GM18907 (cell line): ENCODE results near the gene SERPINB5.

ENCODE experiments used
- ATAC-seq: cut with Tn5 transposase; IDR thresholded peaks from one replicate; pipeline ENCODE4 v1.9.1; 2021; ENCODE audit warnings: mild to moderate bottlenecking, moderate library complexity; ENCODE audit not compliant: unreplicated experiment

Gene SERPINB5

DNA sequence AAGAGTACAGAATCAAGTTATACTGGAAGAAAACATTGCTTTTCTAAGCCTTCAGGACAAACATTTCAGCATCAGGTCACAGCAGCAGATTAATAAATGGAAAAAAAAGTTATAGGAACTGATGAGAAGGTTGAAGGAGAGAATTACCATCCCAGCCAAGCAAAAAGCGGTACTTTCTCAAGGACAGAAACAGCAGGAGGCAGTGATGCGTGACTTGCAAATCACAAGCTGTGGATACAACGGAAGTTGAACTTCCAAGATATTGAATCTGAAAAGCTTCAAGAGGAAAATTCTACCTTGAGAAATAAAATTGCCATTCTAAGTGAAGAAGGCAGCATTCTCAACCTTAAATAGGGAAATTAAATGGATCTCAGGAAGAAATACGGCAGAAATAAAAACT lies 46.9 kb downstream of the SERPINB5 start:
- ATAC-seq = no peak

DNA sequence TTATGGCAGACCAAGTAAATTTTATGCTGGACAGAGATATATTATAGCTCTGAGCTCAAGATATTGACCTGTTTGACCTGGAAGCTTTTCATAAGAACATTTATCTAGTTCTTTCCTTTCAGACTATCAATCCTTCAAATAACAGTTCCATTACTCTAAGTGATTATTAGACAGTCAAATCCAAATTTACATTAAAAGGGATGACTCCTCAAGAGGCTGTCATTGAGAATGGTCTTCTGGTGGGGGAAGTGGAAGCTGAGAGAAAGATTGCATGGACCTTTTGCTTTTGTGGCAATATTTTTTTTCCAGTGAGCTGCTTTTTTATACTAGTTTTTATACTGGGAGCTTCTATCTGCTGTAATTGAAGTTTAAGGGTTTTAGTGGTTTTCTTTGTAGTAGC lies 50.5 kb downstream of the SERPINB5 start:
- ATAC-seq = no peak

DNA sequence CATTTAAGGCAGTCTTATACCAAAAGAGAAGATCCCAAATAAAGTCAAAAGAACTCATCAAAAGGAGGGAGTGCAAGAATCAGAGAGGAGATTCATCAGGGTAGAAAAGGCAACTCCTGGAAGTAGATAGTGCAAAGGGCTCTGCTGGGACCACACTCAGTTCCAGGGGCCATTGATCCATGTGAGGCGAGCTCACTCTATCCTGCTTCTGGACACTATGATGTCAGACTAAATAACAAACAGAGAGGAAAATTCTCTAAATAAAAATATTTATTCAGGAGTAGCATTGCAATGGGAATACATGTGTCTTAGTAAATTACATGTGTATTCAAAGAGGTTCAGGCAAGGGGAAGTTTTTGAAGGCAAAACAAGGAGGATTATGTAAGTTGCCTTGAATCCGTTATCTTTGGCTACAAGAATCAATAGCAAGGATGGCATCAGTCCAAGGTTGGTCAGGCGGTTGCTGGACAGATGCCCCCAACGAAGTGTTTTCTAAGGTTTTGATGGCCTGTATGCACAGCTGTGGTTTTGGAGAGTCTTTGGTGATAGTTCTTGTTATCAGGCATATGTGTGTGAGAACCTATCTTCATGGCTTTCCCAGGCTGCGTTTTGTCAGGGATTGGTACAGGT lies 52.2 kb downstream of the SERPINB5 start:
- ATAC-seq = no peak

DNA sequence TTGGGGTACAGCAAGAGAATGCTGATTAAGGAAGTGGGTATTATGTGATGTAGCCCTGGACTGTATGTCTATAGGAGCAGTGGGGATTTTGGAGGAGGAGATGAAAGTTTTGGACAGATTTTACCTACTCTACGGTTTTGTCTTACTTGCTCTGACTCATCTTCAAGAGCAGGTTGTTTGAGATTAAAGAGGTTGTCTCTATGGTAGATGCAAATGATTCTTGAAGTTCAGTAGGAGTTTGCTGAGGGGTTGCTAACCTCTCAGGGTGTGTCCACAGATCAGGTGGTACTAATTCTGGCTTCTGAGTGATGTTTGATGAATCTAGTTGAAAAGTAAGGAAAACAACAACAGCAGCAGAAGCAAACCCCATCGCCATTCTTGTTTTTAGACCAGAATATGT lies 55.7 kb downstream of the SERPINB5 start:
- ATAC-seq = no peak

DNA sequence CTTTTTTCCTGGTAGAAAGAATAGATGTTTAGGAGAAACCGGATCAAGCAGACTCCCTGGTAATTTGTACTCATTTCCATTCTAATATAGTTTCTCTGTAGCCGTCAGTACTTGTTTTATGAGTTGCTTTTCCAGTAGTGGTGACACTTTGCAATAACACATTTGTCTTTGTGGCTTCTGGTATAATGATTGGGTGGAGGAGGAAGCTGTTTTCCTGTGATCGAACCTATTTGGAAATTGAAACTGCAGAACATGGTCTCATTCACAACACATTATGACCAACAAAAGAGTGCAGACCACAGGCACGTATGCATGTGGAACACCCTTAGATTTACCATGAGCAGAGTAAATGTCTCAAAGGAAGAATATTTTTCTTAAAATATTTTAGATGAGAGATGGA lies 57.9 kb downstream of the SERPINB5 start:
- no peak for ATAC-seq

DNA sequence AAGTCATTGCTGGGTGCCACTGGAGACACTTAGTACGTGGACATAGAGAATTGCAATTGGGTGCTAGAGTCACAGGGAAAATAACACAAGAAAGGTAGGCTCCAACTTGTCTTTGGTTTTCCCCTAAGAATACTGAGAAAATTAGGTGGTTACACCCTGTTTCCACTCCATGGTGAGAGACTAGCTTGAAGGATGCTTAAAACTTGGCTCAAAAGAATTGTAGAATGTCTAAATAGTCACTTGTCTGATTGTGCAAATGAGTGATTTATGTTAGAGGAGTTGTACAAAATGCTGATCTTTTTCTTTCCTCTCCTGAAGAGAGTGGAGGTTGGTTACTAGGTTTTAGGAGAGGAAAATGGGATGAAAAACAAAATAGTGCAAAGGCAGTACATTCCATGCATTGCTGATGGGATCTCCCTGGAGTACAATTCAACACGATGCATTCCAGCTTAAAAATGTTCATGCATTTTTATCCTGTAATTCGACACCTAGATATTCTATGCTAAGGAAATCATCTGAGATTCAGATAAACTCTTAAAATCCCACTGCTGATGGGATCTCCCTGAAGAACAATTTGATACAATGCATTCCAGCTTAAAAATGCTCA lies 63.2 kb downstream of the SERPINB5 start:
- no peak for ATAC-seq

DNA sequence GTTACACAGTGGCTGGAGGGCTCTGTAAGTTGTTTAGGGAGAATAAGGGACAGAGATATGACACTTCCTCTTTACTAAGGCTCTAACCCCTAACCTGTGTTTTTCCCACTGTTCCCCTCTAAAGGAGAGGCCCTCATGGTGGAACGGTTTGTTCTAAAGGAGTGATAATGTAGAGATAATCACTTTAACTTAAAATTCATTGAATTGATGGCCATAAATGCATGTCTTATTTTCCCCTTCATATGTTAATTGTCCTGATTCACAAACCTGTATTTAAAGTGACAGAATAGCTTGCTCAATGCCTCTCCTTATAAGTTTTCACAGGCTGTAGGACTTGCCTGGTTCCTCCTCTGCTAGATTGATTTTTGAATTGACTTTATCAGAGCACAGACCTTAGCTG lies 65.3 kb downstream of the SERPINB5 start, which contains the start of gene SERPINB12:
Gene SERPINB12 (plus strand): TSS at position 301 of the 400 bp plus-strand sequence. CDS start 13,791 bp downstream, outside the sequence.
- no peak for ATAC-seq

DNA sequence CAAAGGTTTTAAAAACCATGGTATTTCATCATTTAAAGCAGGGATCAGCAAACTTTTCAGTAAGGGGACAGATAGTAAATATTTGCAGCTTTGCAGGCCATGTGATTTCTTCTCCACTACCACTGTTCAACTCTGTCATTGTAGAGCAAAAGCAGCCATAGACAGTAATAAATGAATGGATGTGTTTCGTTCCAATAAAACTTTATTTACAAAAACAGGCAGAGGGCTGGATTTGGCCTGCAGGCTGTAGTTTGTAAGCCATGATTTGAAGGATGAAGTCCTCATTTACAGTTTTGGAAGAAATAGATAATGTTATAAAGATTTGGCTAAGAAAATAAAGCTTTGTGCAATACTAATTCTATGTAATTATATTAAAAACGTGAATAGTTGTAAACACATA lies 67.3 kb downstream of the SERPINB5 start:
- ATAC-seq = no peak

DNA sequence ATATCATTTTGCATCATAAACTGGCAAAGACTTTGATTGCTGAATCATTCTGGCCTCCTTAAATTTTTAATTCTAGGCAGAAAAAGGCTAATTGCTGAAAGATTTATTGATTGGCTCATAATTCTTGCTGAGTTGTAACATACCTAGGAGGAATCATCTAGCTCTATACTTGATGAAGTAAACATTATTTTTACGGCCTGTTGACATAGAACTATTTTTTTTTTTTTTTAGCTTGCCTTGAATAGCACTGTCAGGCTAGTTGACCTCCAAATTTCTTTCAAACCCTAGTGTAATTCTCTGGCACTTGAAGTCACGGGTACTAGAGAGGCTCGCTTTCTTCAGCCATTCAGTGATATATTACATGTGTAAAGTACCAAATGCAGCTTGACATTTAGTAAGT lies 68.2 kb downstream of the SERPINB5 start:
- ATAC-seq = no peak

DNA sequence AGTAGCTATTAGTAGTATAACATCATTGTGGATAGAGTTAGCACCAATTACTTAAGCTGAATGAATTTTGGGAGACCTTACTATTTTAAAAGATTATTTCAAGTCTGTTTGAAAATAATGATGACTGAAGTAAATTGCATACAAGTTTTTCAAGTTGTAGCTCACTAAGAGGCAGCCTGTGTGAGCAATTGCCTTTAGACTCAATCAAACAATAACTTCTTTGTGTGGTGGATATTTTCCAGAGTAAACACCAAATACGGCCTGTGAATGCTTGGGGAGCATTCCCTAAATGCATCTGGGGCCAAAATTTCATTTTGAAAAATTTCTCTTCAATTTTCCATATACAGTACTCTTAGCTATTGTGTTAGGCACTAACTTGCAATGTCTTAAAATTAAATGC lies 73.3 kb downstream of the SERPINB5 start:
- no peak for ATAC-seq

DNA sequence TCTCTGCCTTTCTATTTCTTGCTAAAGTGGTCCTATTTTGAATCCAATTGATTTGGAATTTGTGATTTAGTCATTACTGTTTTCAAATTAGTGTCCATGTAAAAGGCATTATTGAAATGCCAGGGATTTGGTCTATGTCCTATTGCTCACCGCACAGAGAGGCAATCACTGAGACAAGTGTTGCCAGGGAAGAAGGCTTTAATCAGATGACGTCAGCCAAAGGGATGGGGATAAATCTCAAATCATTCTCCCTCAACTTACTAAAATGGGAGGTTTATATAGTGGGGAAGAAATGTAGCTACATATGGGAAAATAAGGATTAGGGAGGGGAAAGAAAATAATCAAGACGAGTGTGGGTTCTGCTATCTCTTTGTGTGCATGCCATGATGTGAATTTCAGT lies 75.0 kb downstream of the SERPINB5 start:
- no peak for ATAC-seq

DNA sequence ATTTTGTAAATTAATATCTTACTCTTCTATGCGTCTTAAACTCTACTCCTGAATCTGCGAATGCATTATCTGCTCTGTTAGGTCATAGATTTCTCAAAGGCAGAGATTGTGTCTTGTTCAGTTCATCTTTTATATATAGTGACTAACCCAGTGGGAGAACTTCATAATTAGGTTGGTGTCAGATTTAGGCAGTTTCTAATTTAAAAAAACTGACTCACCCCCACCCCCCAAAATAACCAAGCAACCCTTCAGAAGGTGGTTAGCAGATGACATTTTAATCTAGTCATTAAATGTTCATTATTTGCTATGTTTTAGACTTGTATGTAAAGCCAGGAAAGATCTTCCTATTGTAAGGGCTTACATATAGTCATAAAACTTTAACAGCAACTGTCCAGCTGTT lies 75.8 kb downstream of the SERPINB5 start:
- no peak for ATAC-seq

DNA sequence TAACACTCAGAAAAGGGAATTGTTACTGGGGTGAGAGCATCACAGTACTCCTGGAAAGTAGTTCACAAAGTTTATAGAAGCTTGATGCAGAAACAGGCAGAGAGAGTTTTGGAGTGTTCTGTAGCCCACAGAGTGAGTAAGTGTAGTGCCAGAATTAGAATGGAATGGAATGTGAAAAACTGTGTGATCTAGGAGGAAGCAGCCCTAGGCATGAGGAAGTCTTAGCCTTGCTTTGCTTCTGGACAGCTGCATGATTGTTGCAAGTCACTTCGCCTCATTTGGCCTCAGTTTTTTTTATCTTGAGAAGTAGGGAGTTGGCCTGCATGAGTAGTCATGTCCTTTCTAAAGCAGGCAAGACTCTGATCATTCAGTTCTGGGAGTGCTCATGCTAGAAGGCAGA lies 76.3 kb downstream of the SERPINB5 start:
- ATAC-seq = no peak
